ENCODE data around the gene SPRING1.

DNA sequence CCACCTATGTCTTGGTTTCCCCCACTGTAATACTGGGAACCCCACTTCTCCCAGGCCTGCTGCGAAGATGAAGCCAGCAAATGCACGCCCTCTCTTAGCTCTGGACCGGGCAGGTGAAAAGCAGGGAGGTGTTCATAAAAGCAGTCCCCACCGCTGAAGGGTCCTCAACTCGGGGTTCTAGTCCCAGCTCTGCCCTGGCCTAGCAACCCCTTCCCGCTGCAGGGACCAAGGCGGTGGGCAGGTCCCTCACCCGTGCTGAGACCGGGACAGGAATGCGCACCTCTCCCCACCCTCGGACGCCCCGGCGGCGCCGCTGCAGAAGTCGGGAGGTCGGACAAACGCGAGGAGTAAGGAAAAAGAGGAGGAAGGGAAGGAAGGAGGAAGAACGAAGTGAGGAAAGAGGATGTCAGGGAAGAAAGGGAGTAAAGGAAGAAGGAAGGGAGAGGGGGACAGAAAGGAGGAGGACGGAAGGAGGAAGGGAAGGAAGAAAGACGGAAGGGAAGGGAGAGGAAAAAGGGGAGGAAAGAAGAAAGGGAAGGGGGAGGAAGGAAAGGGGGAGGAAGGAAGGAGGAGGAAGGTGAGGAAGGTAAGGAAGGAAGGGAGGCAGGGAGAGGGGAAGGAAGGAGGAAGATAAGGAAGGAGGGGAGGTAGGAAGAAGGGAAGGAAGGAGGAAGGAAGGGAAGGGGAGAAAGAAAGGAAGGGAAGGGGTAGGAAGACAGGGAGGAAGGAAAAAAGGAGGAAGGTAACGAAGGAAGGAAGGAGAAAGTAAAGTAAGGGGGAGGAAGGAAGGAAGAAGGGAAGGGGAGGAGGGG is 701 bp downstream of the SPRING1 start:
- TF ChIP-seq, protein P1, sequence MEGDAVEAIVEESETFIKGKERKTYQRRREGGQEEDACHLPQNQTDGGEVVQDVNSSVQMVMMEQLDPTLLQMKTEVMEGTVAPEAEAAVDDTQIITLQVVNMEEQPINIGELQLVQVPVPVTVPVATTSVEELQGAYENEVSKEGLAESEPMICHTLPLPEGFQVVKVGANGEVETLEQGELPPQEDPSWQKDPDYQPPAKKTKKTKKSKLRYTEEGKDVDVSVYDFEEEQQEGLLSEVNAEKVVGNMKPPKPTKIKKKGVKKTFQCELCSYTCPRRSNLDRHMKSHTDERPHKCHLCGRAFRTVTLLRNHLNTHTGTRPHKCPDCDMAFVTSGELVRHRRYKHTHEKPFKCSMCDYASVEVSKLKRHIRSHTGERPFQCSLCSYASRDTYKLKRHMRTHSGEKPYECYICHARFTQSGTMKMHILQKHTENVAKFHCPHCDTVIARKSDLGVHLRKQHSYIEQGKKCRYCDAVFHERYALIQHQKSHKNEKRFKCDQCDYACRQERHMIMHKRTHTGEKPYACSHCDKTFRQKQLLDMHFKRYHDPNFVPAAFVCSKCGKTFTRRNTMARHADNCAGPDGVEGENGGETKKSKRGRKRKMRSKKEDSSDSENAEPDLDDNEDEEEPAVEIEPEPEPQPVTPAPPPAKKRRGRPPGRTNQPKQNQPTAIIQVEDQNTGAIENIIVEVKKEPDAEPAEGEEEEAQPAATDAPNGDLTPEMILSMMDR (conservative IDR thresholded peaks at IDR 0.05 in 1 of 2, IDR thresholded peaks at IDR 0.05 in 1 of 2; ENCODE audit: extremely low read depth in 1 of 2, insufficient read depth in 1 of 2, low read depth in 1 of 2, low read length in 2 of 2), result no peak
- TF ChIP-seq EZH2 (IDR thresholded peaks at IDR 0.05; ENCODE audit: borderline replicate concordance, low read length), result no peak

Measured in mammary epithelial cell (primary cell).